Measurements from ENCODE around the gene FAM89A.

DNA sequence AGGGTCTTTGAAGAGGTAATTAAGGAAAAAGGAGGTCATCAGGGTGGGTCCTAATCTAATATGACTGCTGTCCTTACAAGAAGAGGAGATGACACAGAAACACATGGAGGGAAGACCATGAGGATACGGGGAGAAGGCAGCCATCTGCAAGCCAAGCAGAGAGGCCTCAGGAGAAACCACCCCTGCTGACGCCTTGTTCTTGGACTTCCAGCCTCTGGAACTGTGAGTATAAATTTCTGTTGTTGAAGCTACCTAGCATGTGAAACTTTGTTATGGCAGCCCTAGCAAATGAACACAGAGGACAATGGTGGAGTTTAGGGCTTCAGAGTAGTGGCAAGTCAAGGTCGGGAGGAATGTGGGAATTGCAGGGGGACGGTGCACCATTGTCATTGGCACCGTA, 36.7 kb upstream of the FAM89A start:
- TF ChIP-seq POLR2A (IDR thresholded peaks at IDR 0.05) = no peak
- TF ChIP-seq, protein P1, sequence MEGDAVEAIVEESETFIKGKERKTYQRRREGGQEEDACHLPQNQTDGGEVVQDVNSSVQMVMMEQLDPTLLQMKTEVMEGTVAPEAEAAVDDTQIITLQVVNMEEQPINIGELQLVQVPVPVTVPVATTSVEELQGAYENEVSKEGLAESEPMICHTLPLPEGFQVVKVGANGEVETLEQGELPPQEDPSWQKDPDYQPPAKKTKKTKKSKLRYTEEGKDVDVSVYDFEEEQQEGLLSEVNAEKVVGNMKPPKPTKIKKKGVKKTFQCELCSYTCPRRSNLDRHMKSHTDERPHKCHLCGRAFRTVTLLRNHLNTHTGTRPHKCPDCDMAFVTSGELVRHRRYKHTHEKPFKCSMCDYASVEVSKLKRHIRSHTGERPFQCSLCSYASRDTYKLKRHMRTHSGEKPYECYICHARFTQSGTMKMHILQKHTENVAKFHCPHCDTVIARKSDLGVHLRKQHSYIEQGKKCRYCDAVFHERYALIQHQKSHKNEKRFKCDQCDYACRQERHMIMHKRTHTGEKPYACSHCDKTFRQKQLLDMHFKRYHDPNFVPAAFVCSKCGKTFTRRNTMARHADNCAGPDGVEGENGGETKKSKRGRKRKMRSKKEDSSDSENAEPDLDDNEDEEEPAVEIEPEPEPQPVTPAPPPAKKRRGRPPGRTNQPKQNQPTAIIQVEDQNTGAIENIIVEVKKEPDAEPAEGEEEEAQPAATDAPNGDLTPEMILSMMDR (IDR thresholded peaks at IDR 0.05) = no peak
